Stimulated activated naive CD8-positive, alpha-beta T cell treated with anti-CD3 and anti-CD28 coated beads, Interleukin-15, Interleukin-2, amounts not matched to agents 100 ng/mL and 50 ng/mL, for 24 hours (primary cell): ENCODE results near the gene CEP95.
"Not testable (repeated sequence)": the region's sequence is repeated elsewhere in the genome, so short reads cannot be mapped to it uniquely, and the experiment has no call there.

Source experiments
- H3K27ac Mint-ChIP-seq: one replicate; pipeline ENCODE4 v1.8.0; 2021; ENCODE audit warnings: mild to moderate bottlenecking, mixed read lengths
- H3K27me3 Mint-ChIP-seq: one replicate; pipeline ENCODE4 v1.8.0; 2021; ENCODE audit warnings: mixed read lengths
- H3K36me3 Mint-ChIP-seq: one replicate; pipeline ENCODE4 v1.8.0; 2021; ENCODE audit warnings: low read depth, mixed read lengths
- H3K4me1 Mint-ChIP-seq: one replicate; pipeline ENCODE4 v1.8.0; 2021; ENCODE audit warnings: low read depth, mixed read lengths
- H3K4me3 Mint-ChIP-seq: one replicate; pipeline ENCODE4 v1.8.0; 2021; ENCODE audit warnings: mild to moderate bottlenecking, mixed read lengths
- H3K9me3 Mint-ChIP-seq: one replicate; pipeline ENCODE4 v1.8.0; 2021; ENCODE audit warnings: mixed read lengths

The CEP95 gene

DNA sequence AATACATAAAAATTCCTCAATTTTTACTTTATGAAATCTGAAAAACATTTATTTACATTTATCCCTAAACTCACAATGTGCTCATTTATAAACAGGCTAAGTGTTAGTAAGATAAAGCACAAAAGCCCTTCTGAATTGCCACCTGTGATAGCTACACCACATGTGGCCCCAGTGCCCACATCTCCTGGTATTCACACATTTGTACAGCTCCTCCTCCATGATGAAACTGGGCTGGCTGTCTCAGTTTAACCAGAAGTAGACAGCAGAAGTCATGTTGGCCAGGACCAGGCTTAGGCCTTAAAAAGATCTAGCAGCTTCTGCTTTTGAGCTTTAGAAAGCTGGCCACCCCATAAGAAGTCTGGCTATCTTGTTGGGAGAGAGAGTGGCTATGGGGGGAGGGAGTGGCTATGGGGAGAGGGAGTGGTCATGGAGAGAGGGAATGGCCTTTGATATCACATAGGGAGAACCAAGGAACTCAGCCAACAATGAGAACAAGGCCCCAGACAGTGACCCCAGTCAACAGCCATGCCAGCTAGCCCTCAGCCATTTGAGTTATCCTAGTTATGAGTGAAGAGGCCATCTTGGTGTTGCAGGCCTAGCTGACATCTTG lies 47.4 kb downstream of the CEP95 start:
- H3K4me1 Mint-ChIP-seq = no peaks in the 10 kb centered on the region
- H3K27me3 Mint-ChIP-seq = no peaks in the 10 kb centered on the region
- no peak overlapping the region for H3K4me3 Mint-ChIP-seq
- no peaks in the 10 kb centered on the region for H3K9me3 Mint-ChIP-seq
- no peak overlapping the region for H3K27ac Mint-ChIP-seq
- peaks cover 20% of the 10 kb centered on the region for H3K36me3 Mint-ChIP-seq

DNA sequence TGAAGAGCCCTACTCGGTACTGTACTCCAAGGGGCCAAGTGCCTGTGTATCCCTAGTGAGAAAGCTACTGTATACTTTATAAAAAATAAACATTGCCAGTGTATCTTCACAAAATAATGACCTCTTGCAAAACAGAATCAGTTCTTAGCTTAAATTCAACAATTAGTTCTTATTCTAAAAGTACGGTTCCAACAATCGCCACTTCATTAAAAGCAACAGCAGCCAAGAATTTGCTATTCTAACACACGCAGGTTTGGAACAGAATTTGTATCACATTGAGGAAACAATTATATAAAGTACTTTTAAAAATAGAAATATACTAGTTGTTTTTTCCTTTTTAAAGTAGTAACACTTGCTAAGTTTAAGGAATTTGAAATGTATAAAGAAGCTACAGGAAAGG lies 48.5 kb downstream of the CEP95 start:
- Mint-ChIP-seq H3K9me3 (no peaks in the 10 kb centered on the region), H3K4me3 (no peak overlapping the region), H3K27me3 (no peaks in the 10 kb centered on the region), H3K36me3 (peaks cover 14% of the 10 kb centered on the region), H3K4me1 (no peaks in the 10 kb centered on the region), H3K27ac (no peak overlapping the region)

DNA sequence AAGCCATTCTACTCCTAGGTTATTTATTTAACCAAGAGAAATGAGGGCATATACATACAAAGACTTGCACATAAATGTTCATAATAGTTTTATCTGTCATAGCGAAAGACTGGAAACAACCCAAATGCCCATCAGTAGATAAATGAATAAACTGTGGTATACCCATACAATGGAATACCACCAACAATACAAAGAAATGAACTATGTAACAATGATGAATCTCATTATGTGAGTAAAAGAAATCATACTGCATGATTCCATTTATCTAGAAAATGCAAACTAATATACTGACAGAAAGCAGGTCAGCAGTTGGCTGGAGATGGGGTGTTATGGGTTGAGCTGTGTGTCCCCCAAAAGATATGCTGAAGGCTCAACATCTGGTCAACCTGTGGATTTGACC lies 57.3 kb downstream of the CEP95 start:
- peak overlapping the region; percentile 18 for H3K27ac Mint-ChIP-seq
- no peaks in the 10 kb centered on the region for H3K9me3 Mint-ChIP-seq
- H3K4me3 Mint-ChIP-seq = no peak overlapping the region
- H3K4me1 Mint-ChIP-seq = no peaks in the 10 kb centered on the region
- H3K36me3 Mint-ChIP-seq = peaks cover 21% of the 10 kb centered on the region
- H3K27me3 Mint-ChIP-seq = no peaks in the 10 kb centered on the region

DNA sequence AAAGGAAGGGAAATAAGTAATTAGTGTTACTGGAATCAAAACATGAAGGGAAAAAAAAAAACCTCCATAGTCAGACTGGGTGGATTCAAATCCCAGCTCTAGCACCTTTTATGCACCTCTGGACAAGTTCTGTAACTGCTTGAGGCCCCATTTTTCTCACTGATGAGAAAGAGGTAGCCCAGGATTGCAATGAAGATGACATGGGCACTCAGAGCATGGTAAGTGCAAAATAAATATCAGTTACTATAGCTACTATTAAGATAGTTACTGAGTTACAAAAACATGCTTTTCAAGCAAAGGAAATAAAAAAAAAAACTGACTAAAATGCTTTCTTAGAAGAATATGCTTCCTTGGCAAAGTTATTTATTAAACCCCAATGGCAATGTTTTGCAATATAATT lies 58.8 kb downstream of the CEP95 start:
- Mint-ChIP-seq H3K4me3 (no peak overlapping the region), H3K9me3 (no peaks in the 10 kb centered on the region), H3K36me3 (peaks cover 20% of the 10 kb centered on the region), H3K27ac (no peak overlapping the region), H3K4me1 (no peaks in the 10 kb centered on the region), H3K27me3 (no peaks in the 10 kb centered on the region)

DNA sequence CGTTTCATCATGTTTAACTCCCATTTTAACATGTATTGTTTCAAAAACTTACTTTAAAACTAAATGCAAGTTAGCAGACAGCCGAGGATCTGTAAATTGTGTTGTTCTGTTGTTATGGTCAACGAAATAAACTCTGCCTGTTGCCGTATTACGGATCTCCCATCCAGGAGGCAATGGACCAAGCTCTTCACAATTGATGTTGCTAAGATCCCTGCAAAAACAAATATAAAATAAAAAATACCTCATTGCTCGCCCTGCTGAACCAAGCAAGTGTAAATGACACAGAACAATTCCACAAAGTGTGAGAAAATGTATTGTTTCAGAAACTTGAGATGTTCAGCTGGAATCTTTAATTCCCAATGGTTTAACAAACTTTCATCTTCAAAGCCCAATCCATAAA lies 65.0 kb downstream of the CEP95 start:
- H3K9me3 Mint-ChIP-seq = no peaks in the 10 kb centered on the region
- H3K4me3 Mint-ChIP-seq = no peak overlapping the region
- H3K27me3 Mint-ChIP-seq = no peaks in the 10 kb centered on the region
- H3K27ac Mint-ChIP-seq = no peak overlapping the region
- peaks cover 16% of the 10 kb centered on the region for H3K36me3 Mint-ChIP-seq
- H3K4me1 Mint-ChIP-seq = peaks cover 21% of the 10 kb centered on the region

DNA sequence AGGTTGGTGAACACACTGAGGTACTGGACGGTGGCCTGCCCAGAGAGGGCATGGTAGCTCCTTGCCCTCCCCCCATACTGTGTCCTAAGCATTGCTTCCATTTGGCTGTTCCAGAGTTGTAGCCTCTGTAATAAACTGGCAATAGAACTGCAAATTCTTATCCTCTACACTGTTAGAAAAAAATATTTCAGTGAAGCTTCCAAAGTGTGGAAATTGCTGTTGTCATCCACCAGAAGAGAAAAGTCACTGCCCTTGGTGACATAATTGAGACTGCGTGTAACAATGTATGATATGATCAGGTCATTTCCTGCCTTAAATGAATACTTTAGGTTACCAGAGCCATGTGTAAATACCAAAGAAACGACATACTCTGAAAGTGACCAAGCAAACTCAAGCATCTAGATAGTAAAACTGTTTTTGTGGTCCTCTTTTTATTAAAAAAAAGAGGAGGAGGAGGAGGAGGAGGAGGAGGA lies 65.9 kb downstream of the CEP95 start:
- peaks cover 20% of the 10 kb centered on the region for H3K36me3 Mint-ChIP-seq
- H3K27me3 Mint-ChIP-seq = no peaks in the 10 kb centered on the region
- no peak overlapping the region for H3K4me3 Mint-ChIP-seq
- peak overlapping the region; percentile 72 for H3K27ac Mint-ChIP-seq
- no peaks in the 10 kb centered on the region for H3K9me3 Mint-ChIP-seq
- peaks cover 21% of the 10 kb centered on the region for H3K4me1 Mint-ChIP-seq

DNA sequence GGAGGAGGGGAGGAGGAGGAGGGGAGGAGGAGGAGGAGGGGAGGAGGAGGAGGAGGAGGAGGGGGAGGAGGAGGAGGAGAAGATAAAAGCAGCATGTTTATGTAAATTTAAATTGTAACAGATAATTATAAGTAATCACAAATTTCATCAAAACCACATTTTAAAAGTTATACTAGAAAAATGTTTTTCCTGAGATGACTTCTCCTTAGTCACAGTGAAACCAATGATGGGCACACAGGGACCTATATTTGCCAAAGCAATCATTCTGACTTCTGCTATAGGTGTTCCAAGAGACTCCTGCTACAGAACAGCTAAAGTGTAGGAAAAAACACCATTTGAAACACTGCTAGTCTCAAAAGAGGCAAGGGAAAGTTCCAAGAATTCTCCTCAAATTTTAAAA lies 66.4 kb downstream of the CEP95 start:
- H3K27ac Mint-ChIP-seq = peak overlapping the region; percentile 58
- H3K4me1 Mint-ChIP-seq = peaks cover 21% of the 10 kb centered on the region
- H3K9me3 Mint-ChIP-seq = no peaks in the 10 kb centered on the region
- no peak overlapping the region for H3K4me3 Mint-ChIP-seq
- peaks cover 24% of the 10 kb centered on the region for H3K36me3 Mint-ChIP-seq
- no peaks in the 10 kb centered on the region for H3K27me3 Mint-ChIP-seq

DNA sequence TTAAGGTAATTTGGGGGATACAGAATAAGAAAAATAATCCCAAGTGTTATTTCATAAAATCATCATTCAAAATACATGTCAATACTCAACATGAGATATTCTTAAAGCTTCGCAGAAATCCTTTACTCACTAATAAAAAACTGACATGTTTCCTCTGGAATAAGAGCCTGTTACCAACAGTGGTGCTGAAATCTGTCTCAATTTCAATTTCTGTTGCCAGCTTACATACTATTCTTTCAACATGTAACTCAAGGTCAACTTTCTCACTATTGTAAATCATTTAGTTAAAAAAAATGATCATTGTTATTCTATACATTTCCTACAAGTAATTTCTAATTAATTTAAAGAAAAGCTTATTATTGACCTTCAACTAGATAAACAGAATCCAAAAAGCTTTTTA lies 67.9 kb downstream of the CEP95 start:
- no peak overlapping the region for H3K27ac Mint-ChIP-seq
- no peak overlapping the region for H3K4me3 Mint-ChIP-seq
- peaks cover 29% of the 10 kb centered on the region for H3K36me3 Mint-ChIP-seq
- H3K27me3 Mint-ChIP-seq = no peaks in the 10 kb centered on the region
- no peaks in the 10 kb centered on the region for H3K9me3 Mint-ChIP-seq
- peaks cover 21% of the 10 kb centered on the region for H3K4me1 Mint-ChIP-seq

DNA sequence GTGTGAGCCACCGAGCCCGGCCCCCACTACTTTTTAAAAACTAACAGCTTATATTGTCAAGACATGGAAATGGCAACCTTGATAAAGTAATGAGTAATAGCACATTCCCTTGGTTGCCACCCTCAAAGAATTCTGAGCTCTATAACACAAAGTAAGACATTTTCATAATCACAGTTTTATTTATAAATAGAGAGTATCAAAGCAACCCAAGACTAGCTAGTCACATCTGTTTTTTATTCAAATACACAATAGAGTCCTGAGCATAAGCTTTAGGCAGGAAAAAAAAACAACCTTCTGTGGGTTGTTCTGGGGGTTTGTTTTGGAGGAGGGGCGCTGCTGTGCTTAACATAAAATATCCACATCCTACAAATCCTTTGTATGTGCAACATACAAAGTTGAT lies 68.7 kb downstream of the CEP95 start:
- Mint-ChIP-seq H3K36me3 (peaks cover 29% of the 10 kb centered on the region), H3K27ac (no peak overlapping the region), H3K27me3 (no peaks in the 10 kb centered on the region), H3K9me3 (no peaks in the 10 kb centered on the region), H3K4me3 (no peak overlapping the region), H3K4me1 (peaks cover 26% of the 10 kb centered on the region)

DNA sequence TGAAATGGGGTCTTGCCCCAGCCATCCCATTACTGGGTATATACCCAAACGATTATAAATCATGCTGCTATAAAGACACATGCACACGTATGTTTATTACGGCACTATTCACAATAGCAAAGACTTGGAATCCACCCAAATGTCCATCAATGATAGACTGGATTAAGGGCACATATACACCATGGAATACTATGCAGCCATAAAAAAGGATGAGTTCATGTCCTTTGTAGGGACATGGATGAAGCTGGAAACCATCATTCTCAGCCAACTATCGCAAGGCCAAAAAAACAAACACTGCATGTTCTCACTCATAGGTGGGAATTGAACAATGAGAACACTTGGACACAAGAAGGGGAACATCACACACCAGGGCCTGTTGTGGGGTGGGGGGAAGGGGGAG lies 70.2 kb downstream of the CEP95 start:
- Mint-ChIP-seq H3K36me3 (peaks cover 24% of the 10 kb centered on the region), H3K4me1 (peaks cover 38% of the 10 kb centered on the region)
- not testable (repeated sequence) for H3K27ac Mint-ChIP-seq, H3K27me3 Mint-ChIP-seq, H3K9me3 Mint-ChIP-seq, H3K4me3 Mint-ChIP-seq

DNA sequence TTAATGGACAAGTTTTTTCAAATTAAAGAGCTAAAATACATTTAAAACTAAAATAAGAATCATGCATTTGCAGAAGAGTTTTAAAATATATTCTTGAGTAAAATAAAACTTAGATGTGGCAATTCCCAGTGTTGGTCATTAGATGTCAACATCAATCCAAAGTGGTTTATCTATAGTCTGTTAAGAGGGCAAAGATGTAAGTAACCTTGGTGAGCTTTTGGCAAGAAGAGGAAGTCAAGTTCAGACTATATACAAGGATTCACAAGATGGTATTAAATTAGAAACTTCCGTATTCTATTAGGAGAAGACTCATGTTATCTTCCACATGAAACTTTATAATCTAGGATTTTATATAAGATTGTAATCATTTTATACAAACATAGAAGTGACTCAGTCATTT lies 73.1 kb downstream of the CEP95 start:
- no peaks in the 10 kb centered on the region for H3K9me3 Mint-ChIP-seq
- H3K27me3 Mint-ChIP-seq = no peaks in the 10 kb centered on the region
- H3K4me1 Mint-ChIP-seq = peaks cover 17% of the 10 kb centered on the region
- no peak overlapping the region for H3K4me3 Mint-ChIP-seq
- H3K36me3 Mint-ChIP-seq = peaks cover 35% of the 10 kb centered on the region
- H3K27ac Mint-ChIP-seq = no peak overlapping the region

DNA sequence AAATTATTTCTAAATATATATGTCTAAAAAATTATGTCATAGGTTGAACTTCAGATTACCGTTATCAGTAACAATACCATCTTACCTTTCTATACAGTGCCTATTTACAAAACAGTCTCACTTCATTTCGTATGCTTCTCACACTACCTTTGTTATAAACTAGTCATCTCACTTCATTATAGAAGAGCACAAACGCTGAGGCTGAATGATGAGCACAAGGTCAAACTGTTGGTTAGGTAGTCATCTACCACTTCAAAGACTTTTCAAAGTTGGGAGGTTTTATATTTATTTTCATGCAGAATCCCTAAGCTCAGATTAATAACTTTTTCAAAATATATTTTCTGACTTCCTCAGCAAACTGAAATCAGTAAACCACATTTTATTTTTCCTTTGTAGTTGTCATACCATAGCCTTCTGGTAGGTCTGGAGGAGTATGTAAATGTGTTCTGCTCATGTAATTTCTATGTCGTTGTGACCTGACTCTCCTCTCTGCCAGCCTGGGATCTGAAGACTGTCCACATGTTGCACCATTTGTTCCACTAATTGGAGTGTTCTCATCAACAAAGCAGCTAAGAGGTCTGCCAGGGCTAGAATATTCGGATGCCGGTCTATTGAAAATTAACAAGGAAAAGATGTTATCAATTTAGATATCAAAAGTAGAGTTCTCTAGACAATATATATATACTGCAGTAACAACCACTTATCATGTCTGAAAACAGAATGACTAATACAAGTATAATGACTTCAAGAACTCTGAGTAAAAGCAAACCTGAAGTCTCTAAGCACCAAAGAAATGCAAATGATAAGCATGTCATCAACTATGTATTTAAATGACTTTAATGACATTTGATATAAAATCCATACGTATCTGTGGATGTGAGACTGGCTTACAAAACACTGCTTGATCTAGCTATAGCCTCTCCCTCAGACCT lies 73.9 kb downstream of the CEP95 start:
- peaks cover 17% of the 10 kb centered on the region for H3K4me1 Mint-ChIP-seq
- peak overlapping the region; percentile 84 for H3K27ac Mint-ChIP-seq
- peak overlapping the region; percentile 33 for H3K4me3 Mint-ChIP-seq
- no peaks in the 10 kb centered on the region for H3K9me3 Mint-ChIP-seq
- H3K27me3 Mint-ChIP-seq = no peaks in the 10 kb centered on the region
- peaks cover 35% of the 10 kb centered on the region for H3K36me3 Mint-ChIP-seq

DNA sequence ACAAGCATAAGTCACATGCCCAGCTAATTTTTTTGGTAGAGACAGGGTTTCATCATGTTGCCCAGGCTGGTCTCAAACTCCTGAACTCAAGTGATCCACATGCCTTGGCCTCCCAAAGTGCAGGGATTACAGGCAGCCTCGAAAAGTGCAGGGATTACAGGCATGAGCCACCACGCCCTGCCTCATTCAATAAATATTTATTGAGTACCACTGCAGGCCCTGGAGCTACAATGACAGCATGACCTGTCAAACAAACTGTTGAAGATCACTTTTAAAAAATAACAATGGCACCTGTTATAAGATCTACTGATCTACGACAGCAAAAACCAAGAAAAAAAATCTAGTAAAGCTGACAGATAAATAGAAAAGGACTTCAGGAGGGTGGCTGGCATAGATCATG lies 76.3 kb downstream of the CEP95 start:
- no peak overlapping the region for H3K4me3 Mint-ChIP-seq
- H3K27ac Mint-ChIP-seq = no peak overlapping the region
- H3K36me3 Mint-ChIP-seq = peaks cover 22% of the 10 kb centered on the region
- H3K9me3 Mint-ChIP-seq = no peaks in the 10 kb centered on the region
- no peaks in the 10 kb centered on the region for H3K27me3 Mint-ChIP-seq
- H3K4me1 Mint-ChIP-seq = peaks cover 17% of the 10 kb centered on the region

DNA sequence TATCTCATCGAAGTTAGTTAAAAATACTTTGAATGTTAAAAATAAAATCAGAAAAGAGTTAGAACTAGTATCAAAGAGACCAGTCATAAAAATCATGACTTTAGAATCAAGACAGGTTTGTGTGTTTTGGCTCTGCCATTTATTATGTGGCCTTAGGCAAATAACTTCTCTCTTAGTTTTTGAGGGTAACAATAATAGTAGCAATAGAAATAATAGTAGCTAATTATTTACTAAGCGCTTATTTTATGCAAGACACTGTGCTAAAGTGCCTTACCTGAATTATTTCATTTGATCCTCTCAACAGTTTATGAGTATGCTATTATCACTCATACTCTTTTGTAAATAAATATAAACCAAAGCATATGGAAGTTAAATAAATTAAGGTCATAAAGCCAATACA lies 78.4 kb downstream of the CEP95 start:
- Mint-ChIP-seq H3K27me3 (no peaks in the 10 kb centered on the region), H3K27ac (no peak overlapping the region), H3K4me1 (peaks cover 13% of the 10 kb centered on the region), H3K4me3 (no peak overlapping the region), H3K36me3 (peaks cover 15% of the 10 kb centered on the region), H3K9me3 (no peaks in the 10 kb centered on the region)
